Skeletal muscle satellite cell (primary cell): Measurements from ENCODE around the gene TEK.
A peak's percentile ranks its signal among the peaks of the same experiment; 100 is the strongest.
"Not testable (repeated sequence)": the region's sequence is repeated elsewhere in the genome, so short reads cannot be mapped to it uniquely, and the experiment has no call there.

Experiments used
- H3K27me3 ChIP-seq: 2 replicates; pipeline ENCODE4 v1.7.0; 2013; ENCODE audit warnings: low read length; ENCODE audit not compliant: control insufficient read depth, insufficient read depth
- H3K36me3 ChIP-seq: 2 replicates; pipeline ENCODE4 v1.7.0; 2013; ENCODE audit warnings: mild to moderate bottlenecking, control low read depth, low read length; ENCODE audit not compliant: insufficient read depth
- H3K4me1 ChIP-seq: 2 replicates; pipeline ENCODE4 v1.7.0; 2013; ENCODE audit warnings: low read length; ENCODE audit not compliant: control insufficient read depth, insufficient read depth
- H3K4me2 ChIP-seq: 2 replicates; pipeline ENCODE4 v1.7.0; 2013; ENCODE audit warnings: mild to moderate bottlenecking, low read length
- H3K4me3 ChIP-seq: 2 replicates; pipeline ENCODE4 v1.7.0; 2013; ENCODE audit warnings: low read length
- H3K9ac ChIP-seq: 2 replicates; pipeline ENCODE4 v1.7.0; 2013; ENCODE audit warnings: mild to moderate bottlenecking, low read depth, low read length, moderate library complexity
- H3K9me3 ChIP-seq: replicated peaks from 2 replicates; pipeline ENCODE4 v1.7.0; 2013; ENCODE audit warnings: mild to moderate bottlenecking, control low read depth, low read length

The TEK gene

DNA sequence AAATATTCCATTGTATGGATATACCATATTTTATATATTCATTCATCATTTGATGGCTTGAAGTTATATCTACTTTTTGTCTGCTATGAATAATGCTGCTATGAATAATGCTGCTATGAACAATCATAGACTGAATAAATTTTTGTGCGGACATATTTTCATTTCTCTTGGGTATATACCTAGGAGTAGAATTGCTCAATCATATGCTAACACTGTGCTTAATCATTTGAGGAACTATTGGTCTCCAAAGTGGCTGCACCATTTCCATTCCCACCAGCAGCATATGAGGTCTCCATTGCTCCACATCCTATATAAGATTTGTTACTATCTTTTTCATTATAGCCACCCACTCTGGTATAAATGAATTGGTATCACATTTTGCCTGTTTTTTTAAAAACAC lies 18.3 kb upstream of the TEK start:
- H3K36me3 ChIP-seq, result no peaks in the 10 kb centered on the region
- no peak overlapping the region for H3K4me3 ChIP-seq
- peaks cover 59% of the 10 kb centered on the region for H3K4me1 ChIP-seq
- no peaks in the 10 kb centered on the region for H3K9me3 ChIP-seq
- no peak overlapping the region for H3K9ac ChIP-seq
- no peak overlapping the region for H3K4me2 ChIP-seq
- no peaks in the 10 kb centered on the region for H3K27me3 ChIP-seq

DNA sequence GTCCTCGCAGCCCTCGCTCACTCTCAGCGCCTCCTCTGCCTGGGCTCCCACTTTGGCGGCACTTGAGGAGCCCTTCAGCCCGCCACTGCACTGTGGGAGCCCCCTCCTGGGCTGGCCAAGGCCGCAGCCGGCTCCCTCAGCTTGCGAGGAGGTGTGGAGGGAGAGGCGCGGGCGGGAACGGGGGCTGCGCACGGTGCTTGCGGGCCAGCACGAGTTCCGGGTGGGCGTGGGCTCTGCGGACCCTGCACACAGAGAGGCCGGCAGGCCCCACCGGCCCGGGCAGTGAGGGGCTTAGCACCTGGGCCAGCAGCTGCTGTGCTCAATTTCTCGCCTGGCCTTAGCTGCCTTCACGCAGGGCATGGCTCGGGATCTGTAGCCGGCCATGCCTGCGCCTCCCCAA lies 16.5 kb upstream of the TEK start:
- H3K27me3 ChIP-seq, H3K9ac ChIP-seq, H3K4me3 ChIP-seq, H3K4me2 ChIP-seq, H3K9me3 ChIP-seq, H3K36me3 ChIP-seq: not testable (repeated sequence)
- H3K4me1 ChIP-seq, result peaks cover 48% of the 10 kb centered on the region

DNA sequence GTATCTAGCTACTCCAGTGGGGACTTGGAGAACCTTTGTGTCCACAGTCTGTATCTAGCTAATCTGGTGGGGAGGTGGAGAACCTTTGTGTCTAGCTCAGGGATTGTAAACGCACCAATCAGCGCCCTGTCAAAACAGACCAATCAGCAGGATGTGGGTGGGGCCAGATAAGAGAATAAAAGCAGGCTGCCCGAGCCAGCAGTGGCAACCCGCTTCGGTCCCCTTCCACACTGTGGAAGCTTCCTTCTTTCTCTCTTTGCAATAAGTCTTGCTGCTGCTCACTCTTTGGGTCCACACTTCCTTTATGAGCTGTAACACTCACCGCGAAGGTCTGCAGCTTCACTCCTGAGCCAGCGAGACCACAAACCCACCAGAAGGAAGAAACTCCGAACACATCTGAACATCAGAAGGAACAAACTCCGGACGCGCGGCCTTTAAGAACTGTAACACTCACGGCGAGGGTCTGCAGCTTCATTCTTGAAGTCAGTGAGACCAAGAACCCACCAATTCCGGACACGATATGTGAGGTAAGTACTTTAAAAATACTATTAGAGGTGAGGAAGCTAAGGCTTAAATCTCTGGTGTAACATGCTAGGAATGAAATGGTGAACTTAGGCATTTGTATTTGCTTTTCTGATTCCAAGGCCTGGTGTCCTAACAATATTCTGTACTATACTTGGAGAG lies 15.5 kb upstream of the TEK start:
- not testable (repeated sequence) for H3K36me3 ChIP-seq

DNA sequence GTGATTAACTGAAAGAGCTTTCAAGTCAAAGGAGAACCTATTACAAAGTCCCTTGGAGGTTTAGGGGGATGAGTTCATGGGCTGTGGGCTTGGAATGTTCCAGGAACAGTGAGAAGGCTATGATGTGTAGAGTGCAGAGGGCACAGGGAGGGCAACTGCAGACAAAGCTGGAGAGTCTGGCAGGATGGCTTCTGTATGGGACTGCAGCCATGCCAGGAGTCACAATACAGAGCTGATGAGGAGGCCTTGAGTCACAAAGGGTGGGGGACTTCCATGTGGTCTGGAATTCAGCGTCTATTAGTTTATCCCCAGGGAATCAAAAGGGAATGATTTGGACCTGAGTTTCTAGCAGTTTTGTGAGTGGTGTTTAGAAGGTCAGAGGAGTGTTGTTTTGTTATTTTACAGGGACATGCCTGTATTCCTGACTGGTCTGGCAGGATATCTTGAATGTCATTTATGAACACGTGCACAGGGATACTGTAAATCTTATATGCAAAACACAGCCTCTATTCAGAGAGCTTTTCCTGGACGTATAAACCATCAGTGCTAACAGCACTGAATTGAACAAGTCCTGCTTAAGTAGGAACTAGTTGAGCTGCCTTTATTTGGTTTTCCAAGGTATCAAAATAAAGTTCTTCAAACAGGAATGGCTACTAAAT lies 14.3 kb upstream of the TEK start:
- Histone ChIP-seq H3K9ac (peak overlapping the region; percentile 32), H3K4me3 (no peak overlapping the region), H3K9me3 (no peaks in the 10 kb centered on the region), H3K36me3 (no peaks in the 10 kb centered on the region), H3K4me1 (peaks cover 27% of the 10 kb centered on the region), H3K4me2 (peak overlapping the region; percentile 31), H3K27me3 (no peaks in the 10 kb centered on the region)

More for the DNA sequence above, 15.5 kb upstream of the TEK start:
- not testable (repeated sequence) for H3K4me3 ChIP-seq, H3K9ac ChIP-seq, H3K4me2 ChIP-seq, H3K27me3 ChIP-seq, H3K9me3 ChIP-seq
- H3K4me1 ChIP-seq, result peaks cover 39% of the 10 kb centered on the region

DNA sequence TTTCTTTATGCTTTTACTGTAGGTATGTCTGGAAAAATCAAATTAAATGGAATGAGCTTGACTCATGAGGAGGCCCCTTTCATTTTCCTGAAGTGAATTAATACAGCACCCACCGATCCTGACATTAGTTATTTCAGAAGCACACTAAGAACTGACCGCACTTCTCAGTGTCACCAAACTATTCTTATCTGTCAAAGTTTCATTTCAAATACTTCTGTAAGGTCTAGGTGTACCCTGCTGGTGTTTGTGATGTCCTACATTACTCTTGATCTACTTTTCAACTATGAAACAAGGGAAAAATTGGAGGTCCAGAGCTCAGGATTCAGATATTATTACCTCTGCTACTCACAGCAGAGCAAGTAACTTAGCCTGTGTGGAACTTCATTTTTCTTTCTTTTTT lies 1.8 kb upstream of the TEK start:
- no peak overlapping the region for H3K9ac ChIP-seq
- H3K36me3 ChIP-seq, result no peaks in the 10 kb centered on the region
- no peaks in the 10 kb centered on the region for H3K27me3 ChIP-seq
- H3K9me3 ChIP-seq, result no peaks in the 10 kb centered on the region
- no peak overlapping the region for H3K4me3 ChIP-seq
- H3K4me2 ChIP-seq, result no peak overlapping the region
- no peaks in the 10 kb centered on the region for H3K4me1 ChIP-seq

DNA sequence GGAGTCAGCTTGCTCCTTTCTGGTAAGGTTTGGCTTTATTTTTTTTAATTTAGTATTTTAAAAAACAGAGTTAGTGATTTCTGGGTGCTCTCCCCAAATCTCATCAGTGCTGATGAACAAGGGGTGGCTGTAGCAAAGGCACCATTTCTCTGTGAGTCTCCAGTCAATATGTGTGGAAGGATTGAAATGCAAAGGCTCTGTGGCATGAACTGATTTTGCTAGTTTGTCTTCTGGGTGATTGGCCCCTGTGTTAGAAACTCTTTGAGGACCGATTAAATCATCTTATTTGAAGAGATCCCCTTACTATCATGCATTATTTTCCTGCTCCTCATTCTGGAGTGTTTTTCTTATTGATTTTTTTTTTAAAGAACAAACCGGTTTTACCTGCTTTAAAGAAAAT lies 596 bp downstream of the TEK start:
- Histone ChIP-seq H3K4me2 (no peak overlapping the region), H3K9me3 (no peaks in the 10 kb centered on the region), H3K4me1 (no peaks in the 10 kb centered on the region), H3K27me3 (no peaks in the 10 kb centered on the region), H3K4me3 (no peak overlapping the region), H3K9ac (no peak overlapping the region), H3K36me3 (no peaks in the 10 kb centered on the region)

DNA sequence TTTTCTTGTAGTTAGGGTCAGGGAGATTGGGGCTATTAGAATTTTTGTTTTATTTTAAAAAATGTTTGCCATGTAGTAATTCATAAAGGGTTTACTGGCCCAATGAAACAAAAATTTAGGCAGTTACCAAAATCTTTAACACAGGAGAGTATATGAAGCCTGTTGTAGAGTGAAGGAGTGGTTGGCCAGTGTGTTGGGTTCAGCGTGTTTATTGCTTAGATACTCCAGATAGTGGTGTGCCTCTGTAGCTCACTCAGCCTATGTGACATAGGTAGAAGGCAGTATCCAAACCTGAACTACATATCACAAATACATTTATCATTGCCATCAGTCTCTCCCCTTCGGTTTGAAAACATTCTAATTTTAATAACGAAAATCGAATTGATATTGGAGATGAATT lies 1.2 kb downstream of the TEK start:
- no peaks in the 10 kb centered on the region for H3K36me3 ChIP-seq
- no peaks in the 10 kb centered on the region for H3K4me1 ChIP-seq
- H3K9ac ChIP-seq, result no peak overlapping the region
- H3K4me2 ChIP-seq, result no peak overlapping the region
- no peaks in the 10 kb centered on the region for H3K9me3 ChIP-seq
- H3K4me3 ChIP-seq, result no peak overlapping the region
- H3K27me3 ChIP-seq, result no peaks in the 10 kb centered on the region

DNA sequence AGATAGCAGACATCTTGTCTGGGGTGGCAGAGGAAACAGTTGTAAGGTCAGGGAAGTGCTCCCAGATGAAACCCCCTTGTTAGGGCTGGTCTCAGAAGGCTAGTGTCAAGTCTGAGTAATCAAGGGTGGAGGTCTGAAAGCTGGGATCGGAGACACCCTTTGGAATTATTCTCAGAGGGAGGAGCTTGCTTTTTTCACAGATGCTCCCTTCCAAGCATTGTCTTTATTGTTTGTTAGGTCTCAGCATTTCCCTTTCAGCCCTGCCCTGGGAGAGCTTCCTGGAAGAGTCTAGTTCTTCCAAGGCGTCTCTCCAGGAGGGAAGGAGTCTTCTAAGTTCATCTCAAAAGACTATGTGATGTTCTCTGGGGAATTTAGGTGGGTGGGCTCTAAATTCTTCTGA lies 3.2 kb downstream of the TEK start:
- no peak overlapping the region for H3K4me3 ChIP-seq
- no peaks in the 10 kb centered on the region for H3K9me3 ChIP-seq
- no peaks in the 10 kb centered on the region for H3K36me3 ChIP-seq
- no peak overlapping the region for H3K4me2 ChIP-seq
- no peaks in the 10 kb centered on the region for H3K27me3 ChIP-seq
- no peak overlapping the region for H3K9ac ChIP-seq
- H3K4me1 ChIP-seq, result no peaks in the 10 kb centered on the region

DNA sequence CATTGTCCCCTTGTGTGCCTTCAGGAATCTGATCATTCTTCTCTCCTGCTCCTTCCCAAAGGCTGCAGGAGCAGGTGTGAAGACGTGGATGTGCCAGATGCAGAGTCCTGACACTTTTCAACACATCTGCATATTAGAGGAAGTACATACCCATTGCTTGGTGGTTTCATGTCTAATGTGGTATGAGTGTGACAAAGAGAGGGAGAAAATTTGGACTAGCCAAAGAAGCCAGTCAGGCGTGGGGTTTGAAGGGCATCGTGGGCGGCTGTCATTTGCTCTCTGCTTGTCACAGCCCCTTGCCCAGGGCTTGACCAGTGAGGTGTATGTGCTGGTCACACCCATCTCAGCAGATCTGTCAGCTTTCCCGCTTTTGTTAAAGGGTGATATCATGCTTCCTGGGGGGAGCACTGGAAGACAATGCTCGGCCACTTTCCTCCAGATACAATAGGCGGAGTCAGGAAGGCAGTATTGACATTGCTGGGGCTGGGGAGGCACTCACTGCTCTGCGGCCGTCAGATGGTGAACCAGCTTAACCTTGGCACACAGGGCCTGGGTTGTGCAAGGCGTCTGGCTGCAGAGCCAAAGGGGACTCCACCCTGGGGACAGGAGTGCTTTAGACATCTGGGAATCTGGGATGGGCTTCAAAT lies 8.6 kb downstream of the TEK start:
- peak overlapping the region; percentile 32 for H3K4me2 ChIP-seq
- peaks cover 23% of the 10 kb centered on the region for H3K4me1 ChIP-seq
- H3K27me3 ChIP-seq, result no peaks in the 10 kb centered on the region
- H3K4me3 ChIP-seq, result no peak overlapping the region
- no peaks in the 10 kb centered on the region for H3K9me3 ChIP-seq
- no peak overlapping the region for H3K9ac ChIP-seq
- H3K36me3 ChIP-seq, result no peaks in the 10 kb centered on the region

DNA sequence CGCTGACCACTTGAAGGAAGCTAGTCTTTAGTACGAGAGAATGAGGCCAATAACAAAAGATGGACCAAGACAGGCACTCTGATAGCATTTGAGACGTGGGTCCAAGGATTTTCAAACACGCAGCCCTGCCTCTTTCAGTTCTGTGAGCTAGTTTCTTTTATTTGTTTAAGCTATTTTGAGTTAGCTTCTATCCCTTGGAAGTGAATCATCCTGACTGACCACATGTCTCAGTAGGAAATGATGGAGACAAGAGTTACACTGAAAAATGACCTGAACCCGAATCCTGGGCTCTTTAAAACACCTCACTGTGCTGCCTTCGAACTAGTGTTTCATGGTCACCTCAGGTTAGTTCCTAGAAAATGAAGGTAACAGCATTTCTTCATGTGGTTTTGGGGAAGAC lies 9.9 kb downstream of the TEK start:
- no peaks in the 10 kb centered on the region for H3K36me3 ChIP-seq
- H3K4me2 ChIP-seq, result peak overlapping the region; percentile 68
- no peaks in the 10 kb centered on the region for H3K9me3 ChIP-seq
- peak overlapping the region; percentile 28 for H3K4me3 ChIP-seq
- peak overlapping the region; percentile 60 for H3K9ac ChIP-seq
- peaks cover 29% of the 10 kb centered on the region for H3K4me1 ChIP-seq
- no peaks in the 10 kb centered on the region for H3K27me3 ChIP-seq

DNA sequence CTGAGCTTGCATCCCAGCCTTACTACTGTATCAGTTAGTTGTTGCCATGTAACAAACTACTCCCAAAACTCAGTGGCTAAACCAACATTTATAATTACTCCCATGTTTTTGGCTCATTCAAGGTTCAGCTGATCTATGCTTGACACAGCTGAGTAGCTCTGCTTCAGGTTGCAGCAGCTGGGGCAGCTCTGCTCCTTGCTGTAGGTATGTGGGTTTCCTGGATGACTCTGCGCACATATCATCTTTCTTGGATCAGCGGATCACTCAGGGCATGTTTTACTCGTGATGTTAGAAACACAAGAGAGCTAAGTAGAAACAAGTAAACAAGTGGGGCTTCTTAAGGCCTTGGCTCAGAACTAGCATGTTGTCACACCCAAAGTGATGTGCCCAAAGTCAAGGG lies 15.1 kb downstream of the TEK start:
- H3K9me3 ChIP-seq, result no peaks in the 10 kb centered on the region

DNA sequence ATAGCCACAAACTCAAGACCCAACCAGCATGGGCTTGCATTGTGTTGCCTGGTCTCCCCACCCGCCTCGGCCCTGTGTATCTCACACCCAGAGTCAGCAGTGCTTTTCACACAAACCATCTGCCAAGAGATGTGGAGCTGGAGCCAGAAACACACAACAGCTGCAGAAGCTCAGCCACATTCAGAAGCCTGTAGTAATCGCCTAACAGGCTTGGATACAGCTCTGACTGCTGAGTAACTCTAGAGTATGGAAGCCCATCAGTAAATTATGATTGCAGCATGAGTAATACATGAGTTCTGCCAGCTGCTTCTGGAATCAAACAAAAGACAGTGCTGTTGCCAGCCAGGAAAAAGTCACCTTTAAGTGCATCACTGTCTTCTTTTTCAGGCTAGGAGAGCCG lies 16.0 kb downstream of the TEK start:
- H3K9me3 ChIP-seq, result no peaks in the 10 kb centered on the region
- peak overlapping the region; percentile 35 for H3K4me2 ChIP-seq
- H3K36me3 ChIP-seq, result no peaks in the 10 kb centered on the region
- H3K27me3 ChIP-seq, result no peaks in the 10 kb centered on the region
- H3K4me1 ChIP-seq, result peaks cover 26% of the 10 kb centered on the region
- H3K4me3 ChIP-seq, result no peak overlapping the region
- H3K9ac ChIP-seq, result no peak overlapping the region

More for the DNA sequence above, 15.1 kb downstream of the TEK start:
- Histone ChIP-seq H3K4me2 (no peak overlapping the region), H3K9ac (no peak overlapping the region), H3K4me3 (no peak overlapping the region), H3K4me1 (peaks cover 27% of the 10 kb centered on the region), H3K27me3 (no peaks in the 10 kb centered on the region), H3K36me3 (no peaks in the 10 kb centered on the region)
